CD4-positive, alpha-beta T cell treated with Interleukin-6 for 4 hours (primary cell): ENCODE results near the gene TTR.

ENCODE experiments used
- DNase-seq: peaks from one replicate; pipeline ENCODE4 v3.0.0-alpha.2; 2020; ENCODE audit warnings: mixed read lengths

TTR gene

DNA sequence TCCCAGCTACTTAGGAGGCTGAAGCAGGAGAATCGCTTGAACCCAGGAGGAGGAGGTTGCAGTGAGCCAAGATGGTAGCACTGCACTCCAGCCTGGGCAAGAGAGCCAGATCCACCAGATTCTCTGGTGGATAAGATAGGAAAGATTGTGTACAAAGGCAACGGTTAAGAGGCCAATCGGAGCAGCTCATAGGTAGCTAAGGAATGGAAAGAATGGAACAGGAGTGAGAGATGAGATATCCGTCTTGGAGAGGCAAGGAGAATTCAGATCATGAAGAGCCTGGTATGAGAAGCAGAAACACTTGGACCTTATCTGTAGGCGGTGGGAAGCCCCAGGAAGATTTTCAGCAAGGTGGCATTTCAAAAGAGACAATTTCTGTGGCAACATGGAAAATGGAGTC, 27.1 kb downstream of the TTR start:
- DNase-seq, result no peak

DNA sequence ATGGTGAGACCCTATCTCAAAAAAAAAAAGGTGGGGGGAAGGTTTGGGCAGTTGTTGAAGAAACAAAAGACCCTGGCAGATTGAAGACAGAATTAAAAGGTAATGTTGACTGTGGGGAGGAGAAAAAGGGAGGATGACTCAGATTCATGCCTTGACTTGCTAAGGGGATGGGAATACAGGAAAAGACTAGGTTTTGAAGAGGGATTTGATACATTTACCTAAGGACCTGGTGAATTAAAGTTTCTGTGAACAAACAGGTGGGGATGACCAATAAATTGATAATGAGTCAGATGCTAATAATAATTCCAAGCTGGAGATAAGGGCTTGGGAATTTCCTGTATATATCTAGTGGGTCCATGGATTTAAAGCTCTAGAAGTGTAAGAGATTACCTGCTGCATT, 27.6 kb downstream of the TTR start:
- no peak for DNase-seq

- DNase-seq, result no peak
Measured at GRCh38 chr18:31624892-31625640, 33.4 kb downstream of the TTR start.

DNA sequence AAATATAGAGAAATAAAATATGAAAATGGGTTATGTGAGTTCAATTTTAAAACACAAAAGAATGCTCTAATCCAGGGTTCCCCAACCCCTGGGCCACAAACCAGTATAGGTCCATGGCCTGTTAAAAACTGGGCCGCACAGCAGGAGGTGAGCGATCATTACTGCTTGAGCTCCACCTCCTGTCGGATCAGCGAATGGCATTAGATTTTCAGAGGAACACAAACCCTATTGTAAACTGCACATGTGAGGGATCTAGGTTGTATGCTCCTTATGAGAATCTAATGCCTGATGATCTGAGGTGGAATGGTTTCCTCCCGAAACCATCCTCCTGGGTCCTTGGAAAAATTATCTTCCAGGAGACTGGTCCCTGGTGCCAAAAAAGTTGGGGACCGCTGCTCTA, 34.7 kb downstream of the TTR start:
- DNase-seq, result no peak

- no peak for DNase-seq
Measured at GRCh38 chr18:31630549-31630948, 38.9 kb downstream of the TTR start.

- no peak for DNase-seq
Measured at GRCh38 chr18:31631526-31631925, 39.8 kb downstream of the TTR start.

DNA sequence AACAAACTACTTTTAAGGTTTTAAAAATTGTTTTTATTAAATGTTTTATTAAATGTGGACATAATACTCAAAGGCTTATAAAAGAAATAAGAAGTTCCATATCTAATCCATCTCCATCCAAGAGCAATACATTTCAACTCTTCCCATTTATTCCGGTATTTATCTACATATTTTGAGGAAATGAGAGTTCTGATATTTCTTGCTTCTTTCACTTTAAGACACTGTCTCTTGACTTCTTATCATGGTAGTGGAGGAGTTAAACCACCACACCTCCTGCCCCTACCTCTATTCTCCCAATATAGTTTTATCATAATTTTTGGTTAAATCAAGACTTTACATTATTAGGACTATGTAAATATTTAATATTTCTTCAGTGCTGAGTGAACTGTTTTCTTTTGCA, 40.7 kb downstream of the TTR start:
- DNase-seq, result no peak

GRCh38 chr18:31633392-31634330, 42.0 kb downstream of the TTR start:
- DNase-seq, result no peak

- no peak for DNase-seq
Measured at GRCh38 chr18:31634331-31634713, 42.6 kb downstream of the TTR start.

DNA sequence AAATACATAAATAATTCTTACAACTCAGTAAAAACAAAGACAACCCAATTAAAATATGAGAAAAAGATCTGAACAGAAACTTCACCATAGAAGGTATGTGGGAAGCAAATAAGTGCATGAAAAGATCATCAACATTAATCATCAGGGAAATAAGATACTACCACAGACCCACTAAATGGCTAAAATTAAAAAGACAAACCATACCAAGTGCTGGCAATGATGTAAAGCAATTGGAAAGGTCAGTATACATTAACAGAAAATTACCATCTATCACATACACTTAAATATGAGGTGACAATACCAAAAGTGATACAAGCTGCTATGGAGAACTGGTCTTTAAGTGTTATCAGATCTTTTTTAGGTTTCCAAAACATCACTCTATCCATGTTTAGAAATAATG, 44.7 kb downstream of the TTR start:
- no peak for DNase-seq

GRCh38 chr18:31637445-31637844, 45.8 kb downstream of the TTR start:
- no peak for DNase-seq

GRCh38 chr18:31643003-31643402, 51.3 kb downstream of the TTR start:
- no peak for DNase-seq

DNA sequence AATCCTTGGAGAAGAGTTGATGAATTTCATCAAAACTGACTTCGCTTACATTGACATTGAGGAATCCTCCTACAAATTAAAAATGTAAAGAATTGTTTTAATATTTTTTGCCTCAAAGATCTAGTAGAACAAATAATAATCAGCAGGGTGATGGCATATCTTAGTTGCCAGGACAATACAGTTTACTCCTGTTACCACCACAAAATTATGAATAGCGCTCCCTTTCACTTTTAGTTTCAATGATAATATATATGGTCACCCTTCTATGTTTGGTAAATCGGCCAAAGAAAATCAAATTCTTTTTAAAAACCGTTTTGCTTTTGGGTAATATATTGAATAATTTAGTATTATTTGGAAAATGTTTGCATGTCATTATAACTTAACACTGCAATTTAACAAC, 53.7 kb downstream of the TTR start:
- no peak for DNase-seq

DNA sequence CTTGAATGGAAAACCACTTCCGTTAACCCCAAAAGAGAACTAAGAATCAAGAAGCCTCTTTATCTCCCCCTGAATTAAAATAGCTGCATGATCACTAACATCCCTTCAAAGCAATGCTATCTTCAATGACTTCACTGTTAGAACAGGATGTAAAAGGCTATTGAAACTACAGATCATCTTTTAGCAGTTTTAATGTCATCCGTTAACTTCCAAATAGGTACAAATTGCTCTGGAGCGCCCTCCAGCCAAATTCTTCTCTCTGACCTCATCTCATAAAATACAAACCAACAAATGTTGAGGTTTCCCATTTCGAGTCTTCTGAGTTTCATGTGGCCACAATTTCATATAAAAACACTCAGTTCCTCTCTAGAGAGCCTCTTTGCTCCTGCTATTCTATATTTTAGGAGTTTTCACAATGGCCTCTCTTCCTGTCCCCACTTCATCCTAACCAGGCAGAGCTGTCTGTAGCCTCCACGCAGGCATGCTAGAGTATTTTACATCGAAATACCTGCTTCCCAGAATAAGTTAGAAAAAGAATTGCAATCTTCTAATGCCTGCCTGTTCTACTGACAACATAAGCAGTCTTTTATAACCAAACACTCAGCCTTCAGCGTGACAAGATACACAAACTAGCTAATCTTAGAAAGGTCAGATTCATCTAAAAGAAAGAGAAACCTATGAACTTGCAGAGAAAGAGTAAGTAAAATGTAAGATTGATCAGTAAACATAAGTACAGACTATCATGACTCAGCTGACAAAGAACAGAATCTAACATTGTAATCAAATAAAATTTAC, 54.9 kb downstream of the TTR start:
- no peak for DNase-seq

- no peak for DNase-seq
Measured at GRCh38 chr18:31647127-31647753, 55.6 kb downstream of the TTR start.
